ENCODE measurements around the gene SORCS2.
A peak's percentile ranks its signal among the peaks of the same experiment; 100 is the strongest.

SORCS2 gene

DNA sequence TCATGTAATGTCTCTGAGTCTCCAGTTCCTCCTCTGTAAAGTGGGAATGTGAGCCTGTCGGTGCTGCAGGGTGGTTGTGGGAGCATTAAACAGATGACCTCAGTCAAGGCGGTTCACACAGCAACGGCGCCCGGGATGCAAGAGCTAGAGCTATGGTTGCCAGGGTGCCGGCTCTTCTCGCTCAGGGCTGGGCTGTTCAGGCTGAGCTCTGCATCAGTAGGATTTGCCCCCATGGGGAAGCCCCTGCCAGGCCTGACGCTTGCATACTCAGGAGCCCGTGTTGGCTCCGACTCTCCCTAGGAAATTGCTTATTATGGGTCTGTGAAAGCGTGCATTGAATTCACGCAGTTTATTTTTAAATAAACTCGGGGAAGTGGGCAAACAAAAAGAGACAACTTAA, 175.1 kb downstream of the SORCS2 start:
- DNase-seq (ENCODE audit: low spot score): no peak
- no peak for FAIRE-seq

DNA sequence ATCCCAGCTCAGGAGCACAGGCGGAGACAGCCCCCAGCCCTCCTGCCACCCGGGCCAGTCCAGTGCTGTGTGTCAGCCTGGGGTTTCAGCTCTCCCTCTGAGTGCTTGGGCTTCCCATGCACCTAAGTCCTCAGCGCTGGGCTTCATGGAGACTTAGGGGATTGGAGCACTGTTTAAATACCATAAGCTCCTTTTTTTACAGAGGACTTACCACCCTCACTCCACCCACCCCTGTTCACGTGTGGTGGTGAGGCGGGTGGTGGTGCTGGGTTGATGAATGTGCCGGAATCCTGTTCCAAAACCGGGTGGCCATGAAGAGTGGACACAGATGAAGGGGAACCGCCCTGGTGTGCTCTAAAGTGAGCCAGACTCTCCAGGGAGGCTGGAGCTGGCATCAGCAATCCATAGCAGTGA, 175.5 kb downstream of the SORCS2 start:
- DNase-seq (ENCODE audit: low spot score) (no peak), FAIRE-seq (no peak)

DNA sequence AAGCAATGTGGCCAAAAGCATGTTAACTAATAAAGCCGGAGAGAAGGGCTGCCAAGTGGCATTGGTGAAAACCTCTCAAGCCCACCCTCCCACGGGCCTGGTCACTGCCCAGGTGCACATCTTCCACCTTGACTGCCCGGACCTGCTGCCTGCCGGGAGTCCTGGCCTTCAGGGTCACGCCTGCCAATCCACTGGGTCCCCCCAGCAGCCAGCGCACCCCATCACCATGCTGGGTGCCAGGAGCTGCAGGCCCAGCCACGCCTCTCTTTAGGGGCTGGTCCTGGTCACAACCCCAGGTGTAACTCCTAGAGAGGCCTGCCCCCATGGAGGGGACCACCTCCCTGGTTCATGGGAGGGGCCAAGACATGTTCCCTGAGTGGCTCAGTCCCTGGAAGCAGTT, 176.0 kb downstream of the SORCS2 start:
- FAIRE-seq: no peak
- no peak for DNase-seq (ENCODE audit: low spot score)

DNA sequence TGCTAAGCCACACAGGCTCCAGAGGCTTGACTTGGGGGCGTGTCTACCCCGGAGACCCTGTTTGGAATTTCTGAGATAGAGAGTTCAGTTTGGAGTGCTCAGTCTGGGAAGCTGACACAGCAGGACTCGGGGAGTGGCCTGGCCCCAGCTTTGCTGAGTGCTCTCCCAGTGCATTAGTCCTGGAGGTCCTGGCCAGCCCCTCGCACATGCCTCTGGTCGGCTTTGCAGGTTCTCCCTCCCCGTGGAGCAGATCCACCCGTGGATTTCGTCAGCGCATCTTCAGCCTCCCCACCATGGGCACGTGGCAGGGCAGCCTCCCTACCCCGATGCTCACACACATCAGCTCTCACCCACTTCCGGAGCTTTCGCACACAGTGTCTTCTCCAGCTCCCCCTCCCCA, 177.2 kb downstream of the SORCS2 start:
- no peak for FAIRE-seq
- DNase-seq (ENCODE audit: low spot score): no peak

DNA sequence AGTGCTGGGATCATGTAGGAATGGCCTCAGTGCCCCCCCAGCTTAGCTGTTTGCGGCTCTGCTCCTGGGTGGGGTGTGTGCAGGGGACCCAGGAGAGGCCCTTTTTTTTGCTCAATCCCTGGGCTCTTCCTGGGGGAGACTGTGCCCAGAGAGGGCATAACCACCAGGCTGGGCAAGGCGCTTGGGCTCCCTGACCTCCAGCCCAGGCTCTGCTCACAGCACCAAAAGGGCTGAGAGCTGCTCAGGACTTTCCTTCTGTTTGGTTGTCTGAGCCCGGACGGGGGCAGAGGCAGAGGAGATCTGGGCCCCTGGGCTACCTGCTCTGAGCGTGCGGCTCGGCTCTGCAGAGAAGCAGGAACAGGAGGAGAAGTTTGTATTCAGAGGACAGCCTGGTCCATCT, 177.7 kb downstream of the SORCS2 start:
- DNase-seq (ENCODE audit: low spot score): no peak
- FAIRE-seq: no peak

DNA sequence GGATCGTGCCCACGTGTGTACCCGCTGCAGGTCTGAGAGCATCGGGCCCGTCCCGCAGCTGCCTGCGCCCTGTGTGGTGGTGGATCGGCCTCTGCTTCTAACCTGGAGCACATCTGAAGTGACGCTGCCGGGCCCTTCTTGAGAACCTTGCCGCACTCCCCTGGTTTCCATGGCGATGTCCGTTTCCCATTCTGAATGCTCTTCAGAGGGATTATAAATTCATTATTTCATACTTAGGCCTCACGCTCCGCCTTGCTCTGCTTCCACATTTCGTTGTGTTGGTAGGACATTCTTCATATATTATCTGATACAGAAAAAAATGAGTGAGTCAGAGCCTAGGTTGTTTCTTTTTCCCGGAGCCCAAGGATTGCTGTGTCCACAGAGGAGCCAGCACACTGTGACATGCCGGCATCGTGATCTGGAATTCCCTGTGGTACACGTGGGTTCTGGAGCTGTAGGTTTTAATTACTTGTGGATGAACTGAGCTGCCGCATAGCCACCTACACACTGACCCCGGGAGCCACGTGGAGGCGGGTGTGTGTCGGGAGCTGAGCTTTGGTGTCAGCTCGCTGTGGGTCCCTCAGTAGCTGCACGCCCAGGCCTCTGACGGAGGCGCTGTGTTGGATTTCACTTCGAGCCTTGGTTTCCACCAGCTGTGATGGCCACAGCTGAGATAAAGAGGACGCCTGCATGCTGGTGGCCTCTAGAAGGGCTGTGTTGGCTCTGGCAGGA, 179.0 kb downstream of the SORCS2 start:
- DNase-seq (ENCODE audit: low spot score) (peak; percentile 8), FAIRE-seq (no peak)

DNA sequence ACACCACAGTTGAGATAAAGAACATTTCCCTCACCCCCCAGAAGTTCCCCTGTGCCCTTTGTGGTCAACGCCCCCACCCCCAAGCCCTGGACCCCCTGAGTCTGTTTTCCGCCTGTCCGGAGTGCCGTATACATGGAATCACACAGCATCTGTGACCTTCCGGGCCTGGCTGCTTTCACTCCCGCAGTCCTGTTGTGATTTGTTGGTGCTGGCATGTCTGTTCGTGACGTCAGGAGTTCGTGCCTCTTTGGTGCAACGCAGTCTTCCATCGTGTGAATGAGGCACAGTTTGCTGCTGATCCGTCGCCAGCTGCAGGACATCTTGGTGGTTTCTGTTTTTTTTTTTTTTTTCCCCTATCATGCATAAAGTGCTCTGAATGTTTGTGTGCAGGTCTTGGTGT, 180.3 kb downstream of the SORCS2 start:
- DNase-seq (ENCODE audit: low spot score) (no peak), FAIRE-seq (no peak)

DNA sequence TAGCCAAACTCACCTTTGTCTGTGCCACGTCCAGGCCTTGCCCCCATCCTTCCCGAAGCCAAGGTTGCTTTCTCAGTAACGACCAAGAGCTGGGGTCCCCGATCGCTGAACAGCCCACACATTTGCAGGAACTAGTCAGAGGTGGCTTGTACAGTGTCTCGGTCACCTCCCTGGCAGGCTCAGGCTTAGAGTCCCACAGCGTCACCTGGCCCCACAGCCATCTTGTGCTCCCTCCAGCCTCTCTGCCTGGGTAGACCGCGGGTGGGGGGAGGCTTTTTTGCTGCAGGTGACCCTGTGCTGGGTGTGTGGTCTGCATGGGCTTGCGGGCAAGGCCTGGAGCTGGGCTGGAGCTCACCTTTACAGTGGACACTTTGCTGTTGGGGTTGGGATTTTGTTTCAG, 182.2 kb downstream of the SORCS2 start:
- DNase-seq (ENCODE audit: low spot score): no peak
- no peak for FAIRE-seq

DNA sequence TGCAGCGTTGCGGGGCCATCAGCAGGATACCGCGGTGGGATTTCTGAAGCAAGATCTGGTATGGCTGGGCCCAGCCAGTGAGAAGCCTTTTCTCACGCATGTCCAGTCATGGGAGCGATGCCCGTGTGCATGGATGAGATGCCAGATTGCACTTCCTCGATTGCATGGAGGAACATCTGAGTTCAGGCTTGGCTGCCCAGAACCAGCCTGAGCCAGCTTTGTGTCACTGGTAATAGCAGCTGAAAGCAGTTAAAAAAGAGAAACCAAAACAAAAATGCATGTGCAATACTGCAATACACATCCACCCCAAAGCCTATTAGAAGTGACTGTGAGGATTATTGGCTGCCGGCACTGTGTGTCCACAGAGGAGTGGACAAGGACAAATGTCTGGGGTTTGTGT, 183.1 kb downstream of the SORCS2 start:
- FAIRE-seq (no peak), DNase-seq (ENCODE audit: low spot score) (no peak)

DNA sequence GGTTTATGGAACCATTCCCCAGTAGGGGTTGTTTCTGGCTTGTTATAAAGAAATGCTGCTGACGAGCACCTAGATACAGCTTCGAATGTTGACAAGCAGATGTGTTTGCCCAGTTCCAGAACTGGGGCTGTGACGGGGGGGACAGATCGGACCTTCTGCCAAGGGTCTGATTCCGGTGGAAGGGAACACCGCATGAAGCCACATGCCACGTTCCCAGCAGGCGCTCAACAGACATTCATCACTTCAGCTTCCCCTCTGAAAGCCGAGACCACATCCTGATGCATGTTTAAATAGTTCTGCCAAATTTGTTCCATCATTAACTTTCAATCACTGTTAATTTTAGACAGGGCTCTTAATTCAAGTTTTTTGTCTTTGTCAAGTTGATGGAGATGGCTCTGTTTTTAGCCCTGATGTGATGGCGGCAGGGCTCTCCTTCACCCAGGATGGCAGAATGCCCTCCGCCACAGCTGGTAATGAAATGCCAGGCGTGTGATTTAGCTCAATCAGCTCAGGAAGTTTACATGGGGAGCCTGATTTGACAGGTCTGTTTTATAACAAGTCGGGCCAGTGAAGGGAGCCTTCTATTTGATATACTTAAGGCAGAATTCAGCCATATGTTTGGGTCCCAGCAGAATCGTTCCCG, 185.0 kb downstream of the SORCS2 start:
- FAIRE-seq: no peak
- no peak for DNase-seq (ENCODE audit: low spot score)

DNA sequence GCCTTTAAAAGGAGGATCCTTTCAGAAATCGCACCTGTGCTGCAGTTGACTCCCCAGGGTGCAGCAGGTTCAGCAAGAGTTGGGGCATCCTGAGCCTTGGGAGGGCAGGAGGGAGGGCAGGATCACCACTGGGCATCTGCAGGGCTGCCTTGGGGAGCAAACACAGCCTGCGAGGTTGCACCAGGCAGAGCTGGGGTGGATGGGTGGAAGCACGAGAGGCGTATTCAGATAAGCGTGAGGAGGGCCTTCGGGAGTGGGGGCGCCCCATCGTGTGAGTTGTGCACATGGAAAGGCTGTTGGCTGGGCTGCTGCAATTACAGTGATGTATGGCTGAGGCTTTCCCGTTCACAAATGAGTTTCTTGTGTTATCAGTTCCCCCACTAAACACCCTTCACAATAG, 186.8 kb downstream of the SORCS2 start:
- FAIRE-seq (no peak), DNase-seq (ENCODE audit: low spot score) (no peak)

DNA sequence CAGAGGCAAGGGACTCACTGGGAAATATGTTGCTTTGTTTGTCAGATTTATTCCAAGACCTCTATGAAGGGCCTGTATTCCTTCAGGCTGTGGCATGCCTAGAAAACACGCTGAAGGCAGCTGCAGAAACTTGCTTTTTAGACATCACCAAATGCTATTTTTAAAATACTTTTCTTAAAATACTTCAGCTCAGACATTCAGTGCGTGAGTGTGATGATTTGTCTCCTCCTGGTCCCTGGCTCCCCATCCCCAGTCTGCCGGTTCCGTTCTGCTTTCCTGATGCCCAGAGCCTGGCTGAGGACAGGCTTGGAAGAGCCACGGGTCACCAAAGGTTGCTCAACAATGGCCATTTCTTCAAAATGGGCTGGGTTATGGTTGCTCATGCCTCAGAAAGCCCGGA, 187.4 kb downstream of the SORCS2 start:
- FAIRE-seq: no peak
- no peak for DNase-seq (ENCODE audit: low spot score)

DNA sequence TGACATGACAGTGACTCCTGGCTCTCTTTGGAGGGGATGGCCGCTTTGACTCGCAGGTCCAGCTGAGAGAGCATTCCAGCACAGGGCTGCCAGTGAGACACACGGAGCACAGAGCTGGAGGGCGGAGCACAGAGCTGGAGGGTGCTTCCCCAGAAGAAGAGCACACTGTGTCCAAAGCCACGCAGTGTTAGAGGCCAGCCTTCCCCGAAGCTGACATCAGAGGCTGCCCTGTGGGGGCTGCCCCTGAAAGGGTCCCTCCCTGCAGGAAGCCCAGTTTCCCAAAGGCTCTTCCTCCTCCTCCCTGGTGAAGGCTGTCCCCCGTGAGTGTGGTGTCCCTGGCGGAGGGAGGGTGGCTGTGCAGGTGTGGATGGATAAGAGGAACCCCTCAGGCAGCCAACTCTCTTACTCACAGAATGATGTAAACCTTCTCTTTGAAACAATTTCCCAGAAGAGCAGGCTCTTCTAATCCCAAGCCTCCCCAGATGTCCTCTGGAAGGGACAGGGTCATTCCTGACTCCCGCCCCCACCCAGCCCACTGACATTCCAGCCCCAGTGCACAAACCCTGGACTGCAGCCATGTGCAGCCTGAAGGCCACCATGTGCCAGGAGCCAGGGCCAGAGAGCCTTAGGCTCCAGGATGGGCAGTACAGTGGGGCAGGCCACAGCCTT, 189.0 kb downstream of the SORCS2 start:
- DNase-seq (ENCODE audit: low spot score): no peak
- no peak for FAIRE-seq

DNA sequence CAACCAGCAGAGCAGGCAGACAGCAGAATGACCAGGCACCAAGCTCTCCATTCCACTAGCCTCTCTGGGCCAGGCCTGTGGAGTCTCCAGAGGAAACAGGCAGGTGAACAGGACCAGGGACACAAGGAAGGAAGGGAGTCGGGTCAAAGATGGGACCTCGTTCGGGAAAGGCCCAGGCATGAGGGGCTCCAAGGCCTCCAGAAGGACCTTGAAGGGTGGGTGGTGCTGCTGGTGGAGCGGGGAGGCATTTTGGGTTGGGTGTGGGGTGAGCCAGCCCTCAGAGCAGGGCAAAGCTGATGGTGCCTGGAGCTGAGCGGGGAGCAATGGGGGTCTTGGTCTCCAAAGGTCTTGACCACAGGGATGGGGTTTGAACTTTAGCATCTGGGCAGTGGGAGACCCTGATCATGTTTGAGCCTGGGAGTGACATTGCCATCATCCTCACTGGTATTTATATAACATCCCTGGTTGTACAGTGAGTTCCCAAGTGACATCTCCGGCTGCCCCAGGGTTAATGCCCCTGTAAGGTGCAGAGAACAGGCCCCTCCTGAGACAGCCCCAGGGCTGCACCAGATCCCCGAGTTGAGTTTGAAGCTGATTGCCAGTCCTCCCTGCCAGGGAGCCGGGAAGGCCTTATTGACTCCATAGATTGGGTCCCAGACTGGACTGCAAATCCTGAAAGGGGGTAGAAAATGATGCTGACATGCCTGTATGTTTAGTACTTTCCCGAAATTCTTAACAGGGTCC, 189.7 kb downstream of the SORCS2 start:
- no peak for FAIRE-seq

DNA sequence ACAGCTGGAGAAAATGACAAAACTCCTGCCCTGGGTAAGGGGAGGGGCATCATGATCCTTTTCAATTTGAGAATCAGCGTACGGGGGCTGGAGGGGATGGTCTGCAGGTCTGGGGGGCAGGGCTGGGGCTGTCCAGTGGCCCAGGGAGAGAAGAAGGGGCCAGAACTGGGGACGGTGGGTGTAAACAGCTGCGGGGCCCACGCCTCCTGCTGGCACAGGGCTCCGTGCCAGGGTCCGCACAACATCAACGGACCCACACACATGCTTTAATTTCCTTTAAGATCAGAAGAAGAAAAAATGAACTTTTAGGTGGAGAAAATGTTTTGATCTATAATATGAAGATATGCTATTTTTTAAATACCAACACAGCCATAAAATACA, 190.3 kb downstream of the SORCS2 start:
- FAIRE-seq (no peak), DNase-seq (ENCODE audit: low spot score) (no peak)

More for the DNA sequence above, 189.7 kb downstream of the SORCS2 start:
- no peak for DNase-seq (ENCODE audit: low spot score)

DNA sequence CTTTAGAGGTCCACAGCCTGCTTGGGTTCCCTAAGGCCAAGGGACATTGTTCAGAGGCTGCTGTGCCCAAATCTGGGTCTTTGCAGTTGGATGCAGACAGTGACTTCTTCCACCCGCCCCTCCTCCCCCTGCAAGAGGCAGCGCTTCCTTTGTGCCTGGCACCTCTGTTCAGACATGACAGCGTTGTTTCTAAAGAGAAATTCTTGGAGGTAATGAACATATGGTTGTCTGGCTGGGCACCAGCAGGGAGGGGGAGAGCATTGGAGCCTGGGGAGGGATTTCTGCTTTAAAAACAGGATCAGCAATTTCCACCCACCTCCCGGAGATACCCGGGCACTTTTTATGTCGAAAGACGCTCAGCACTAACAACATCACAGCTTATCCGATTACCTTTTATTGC, 190.9 kb downstream of the SORCS2 start:
- FAIRE-seq (no peak), DNase-seq (ENCODE audit: low spot score) (no peak)

DNA sequence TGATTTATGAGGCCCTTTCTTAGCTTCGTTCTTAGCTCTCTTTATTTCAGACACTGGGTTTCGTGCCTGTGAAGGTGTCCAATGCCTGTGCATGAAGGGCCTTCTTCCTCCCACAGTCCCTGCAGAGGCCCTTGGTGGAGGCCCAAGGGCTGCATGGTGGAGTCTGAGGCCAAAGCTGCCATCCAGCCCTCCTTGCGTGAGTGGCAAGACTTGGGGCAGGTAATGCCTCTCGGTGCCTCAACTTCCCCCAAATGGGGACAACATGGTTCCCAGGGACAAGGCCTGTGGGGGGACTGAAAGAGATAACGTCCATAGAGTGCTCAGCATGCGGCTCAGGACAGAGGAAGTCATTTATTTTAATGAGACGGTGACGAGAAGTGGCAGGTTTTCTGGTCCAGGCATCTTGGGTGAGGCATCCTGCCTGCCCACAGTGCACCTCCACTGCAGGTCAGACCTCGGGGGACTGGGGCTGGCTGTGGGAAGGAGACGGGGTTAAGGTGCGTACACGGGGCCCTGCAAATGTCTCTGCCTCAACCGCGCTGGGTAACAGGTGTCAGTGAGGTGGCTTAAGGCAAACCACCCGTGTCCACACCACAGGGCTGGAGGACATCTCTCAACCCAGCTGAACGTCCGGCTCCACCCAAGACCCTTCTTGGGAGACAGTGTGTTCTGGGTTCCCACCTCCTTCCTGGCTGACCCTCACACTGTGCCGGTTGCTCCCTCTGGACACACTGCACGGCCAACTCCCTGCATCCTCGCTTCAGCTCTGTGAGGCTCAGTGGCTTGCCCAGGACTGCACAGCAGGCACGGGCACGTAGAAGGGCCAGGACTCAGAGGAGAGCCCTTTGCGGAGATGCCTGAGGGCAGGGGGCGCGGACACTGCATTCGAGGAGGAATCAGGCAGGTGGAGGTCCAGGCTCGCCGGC, 191.9 kb downstream of the SORCS2 start:
- no peak for DNase-seq (ENCODE audit: low spot score)
- no peak for FAIRE-seq

DNA sequence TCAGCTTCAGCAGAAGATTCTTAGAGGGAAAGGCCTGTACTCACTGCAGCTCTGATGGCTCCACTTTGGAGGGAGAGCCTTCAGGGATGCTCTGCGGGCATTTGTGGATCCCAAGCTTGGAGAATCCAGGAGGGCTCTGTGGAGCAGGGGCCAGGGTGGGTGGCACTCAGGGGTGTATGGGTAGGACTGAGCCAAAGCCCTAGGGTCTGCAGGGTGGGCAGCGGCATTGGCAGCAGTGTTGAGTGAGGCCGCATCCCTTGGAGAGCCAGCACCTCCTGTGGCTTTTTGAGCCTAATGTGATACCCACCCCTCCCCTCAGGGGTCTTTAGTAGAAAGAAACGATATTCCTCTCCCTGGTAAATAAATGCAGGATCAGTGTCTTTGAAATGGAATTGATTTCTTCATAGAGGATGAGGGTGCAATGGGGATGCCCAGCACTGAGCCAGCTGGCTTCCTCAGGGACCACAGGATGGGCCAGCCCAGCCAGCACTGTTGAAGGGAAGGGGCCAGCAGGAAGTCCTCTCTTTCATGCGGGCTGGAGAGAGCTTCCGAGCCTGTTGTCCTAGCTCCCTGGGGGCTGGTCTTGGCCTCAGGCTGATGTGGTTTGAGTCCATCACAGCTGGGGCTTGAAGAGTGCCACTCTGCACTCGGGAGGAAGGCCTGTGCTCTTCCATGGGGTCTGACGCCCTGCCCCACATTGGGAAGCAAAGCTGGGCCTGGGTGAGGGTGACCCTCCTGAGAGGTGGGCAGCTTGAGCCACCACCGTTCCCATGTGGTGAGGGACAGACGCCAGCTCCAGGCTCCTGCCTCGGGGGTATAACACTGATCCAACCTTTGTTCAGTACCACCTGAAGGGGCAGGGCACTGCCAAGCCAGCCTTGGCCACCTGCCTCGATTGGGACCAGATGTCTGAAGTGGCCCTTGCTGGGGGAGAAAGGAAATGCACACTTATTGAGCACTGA, 192.9 kb downstream of the SORCS2 start:
- FAIRE-seq (no peak), DNase-seq (ENCODE audit: low spot score) (no peak)

DNA sequence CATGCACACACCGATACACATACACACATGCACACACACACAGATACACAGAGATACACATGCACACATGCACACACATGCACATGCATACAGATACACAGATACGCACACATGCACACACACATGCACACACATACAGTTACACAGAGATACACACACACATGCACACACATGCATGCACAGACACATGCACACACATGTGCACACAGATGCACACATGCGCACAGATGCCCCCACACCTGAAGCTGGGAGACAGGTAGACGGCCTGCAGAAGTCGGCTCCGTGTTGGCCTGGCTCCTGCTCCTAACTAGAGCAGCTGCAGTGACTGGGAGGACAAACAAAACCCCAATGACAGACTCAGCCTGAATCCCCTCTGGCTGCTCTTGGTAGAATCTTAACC, 195.6 kb downstream of the SORCS2 start:
- DNase-seq (ENCODE audit: low spot score): no peak
- FAIRE-seq: peak; percentile 65

DNA sequence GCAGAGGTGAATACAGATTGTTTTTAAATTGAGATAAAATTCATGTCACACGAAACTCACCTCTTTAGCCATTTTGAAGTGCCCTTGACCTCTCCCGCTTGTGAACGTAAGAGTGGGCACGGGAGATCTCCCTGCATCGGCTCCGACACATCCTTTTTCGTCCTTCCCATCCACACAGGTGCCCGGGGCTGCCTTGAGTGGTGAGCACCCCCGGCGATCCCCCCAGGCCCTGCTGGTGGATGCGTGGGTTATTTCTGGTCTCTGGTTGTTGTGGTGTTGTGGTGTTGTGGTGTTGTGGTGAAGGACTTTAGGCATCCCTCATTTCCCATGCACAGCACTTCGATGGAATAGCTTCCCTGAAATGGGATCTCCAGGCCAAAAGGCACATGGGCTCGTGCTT, 196.3 kb downstream of the SORCS2 start:
- no peak for DNase-seq (ENCODE audit: low spot score)
- no peak for FAIRE-seq
